Esophagus squamous epithelium (tissue), 4 donors: ENCODE measurements around the gene CGRRF1.

ENCODE experiments used
- POLR2A ChIP-seq, 4 donors: fragments of 450-650 bp; IDR thresholded peaks; one replicate each; pipeline ENCODE4 v1.6.1; 2017; ENCODE audit warnings: antibody characterized with exemption in 4 of 4, mild to moderate bottlenecking in 4 of 4, moderate library complexity in 3 of 4
- TF ChIP-seq, protein P1 (sequence below), 6 experiments: fragments of 450-650 bp in 4 of 6; fragments of 200-600 bp in 2 of 6; sonication (generic) in 2 of 6; IDR thresholded peaks; one replicate each; pipeline ENCODE4 v1.5.1; 2016 to 2019; ENCODE audit warnings: antibody characterized with exemption in 6 of 6, mild to moderate bottlenecking in 4 of 6, moderate library complexity in 4 of 6

- TF ChIP-seq, protein P1, sequence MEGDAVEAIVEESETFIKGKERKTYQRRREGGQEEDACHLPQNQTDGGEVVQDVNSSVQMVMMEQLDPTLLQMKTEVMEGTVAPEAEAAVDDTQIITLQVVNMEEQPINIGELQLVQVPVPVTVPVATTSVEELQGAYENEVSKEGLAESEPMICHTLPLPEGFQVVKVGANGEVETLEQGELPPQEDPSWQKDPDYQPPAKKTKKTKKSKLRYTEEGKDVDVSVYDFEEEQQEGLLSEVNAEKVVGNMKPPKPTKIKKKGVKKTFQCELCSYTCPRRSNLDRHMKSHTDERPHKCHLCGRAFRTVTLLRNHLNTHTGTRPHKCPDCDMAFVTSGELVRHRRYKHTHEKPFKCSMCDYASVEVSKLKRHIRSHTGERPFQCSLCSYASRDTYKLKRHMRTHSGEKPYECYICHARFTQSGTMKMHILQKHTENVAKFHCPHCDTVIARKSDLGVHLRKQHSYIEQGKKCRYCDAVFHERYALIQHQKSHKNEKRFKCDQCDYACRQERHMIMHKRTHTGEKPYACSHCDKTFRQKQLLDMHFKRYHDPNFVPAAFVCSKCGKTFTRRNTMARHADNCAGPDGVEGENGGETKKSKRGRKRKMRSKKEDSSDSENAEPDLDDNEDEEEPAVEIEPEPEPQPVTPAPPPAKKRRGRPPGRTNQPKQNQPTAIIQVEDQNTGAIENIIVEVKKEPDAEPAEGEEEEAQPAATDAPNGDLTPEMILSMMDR (IDR thresholded peaks at IDR 0.05), result no peak
- TF ChIP-seq POLR2A (IDR thresholded peaks at IDR 0.05), result no peak
These were observed 19.8 kb upstream of the CGRRF1 start for GRCh38 chr14:54489731-54490444.
